Thyroid gland (tissue), 4 donors: ENCODE measurements around the gene CBFA2T2. TPM values are rescaled to one million over a fixed set of nuclear protein-coding genes. Genes with fewer than 3 reads are reported as not detected.
"Not testable (repeated sequence)": the region's sequence is repeated elsewhere in the genome, so short reads cannot be mapped to it uniquely, and the experiment has no call there.

Experiments used
- DNase-seq, 2 donors: peaks; one replicate each; pipeline ENCODE4 v3.0.0-alpha.2; 2019
- H3K27ac ChIP-seq, 3 donors: fragments of 200-600 bp; sonication (generic); 1 replicate in 2 of 3; 2 replicates in 1 of 3; pipeline ENCODE4 v1.5.1; 2016 to 2019; ENCODE audit warnings: mild to moderate bottlenecking in 1 of 3, moderate library complexity in 1 of 3
- H3K27me3 ChIP-seq: fragments of 200-600 bp; sonication (generic); one replicate; pipeline ENCODE4 v1.5.1; 2019
- H3K36me3 ChIP-seq, 2 donors: fragments of 200-600 bp; sonication (generic); one replicate each; pipeline ENCODE4 v1.5.1; 2016 to 2019
- H3K4me1 ChIP-seq, 2 donors: fragments of 200-600 bp; sonication (generic); one replicate each; pipeline ENCODE4 v1.5.1; 2017 to 2019
- H3K4me3 ChIP-seq, 3 donors: fragments of 200-600 bp; sonication (generic); replicated peaks in 1 of 3; 1 replicate in 2 of 3; 2 replicates in 1 of 3; pipeline ENCODE4 v1.5.1; 2016; ENCODE audit warnings: mild to moderate bottlenecking in 1 of 3
- H3K9me3 ChIP-seq: fragments of 200-600 bp; sonication (generic); one replicate; pipeline ENCODE4 v1.5.1; 2017
- POLR2A ChIP-seq, 2 donors: fragments of 450-650 bp; IDR thresholded peaks; one replicate each; pipeline ENCODE4 v1.6.1; 2017; ENCODE audit warnings: antibody characterized with exemption in 2 of 2, mild to moderate bottlenecking in 2 of 2, moderate library complexity in 1 of 2
- WGBS, 2 donors: methylation state at CpG; one replicate each; pipeline ENCODE4 v1.1.5; 2017; 5-methylcytosine and 5-hydroxymethylcytosine counted together
- intact Hi-C: fragments of 100-400 bp; cut with DNase I; formaldehyde crosslinking; loops from one replicate; pipeline ENCODE4 v1.15.1; 2023
- total RNA-seq, 4 donors: library from RNA; depleted of rRNA; stranded (reverse); fragments of >200 nt; gene quantifications; one replicate each; pipeline ENCODE4 v1.2.3, GENCODE V29; 2016
- TF ChIP-seq, protein P1 (sequence below), 6 experiments: fragments of 200-600 bp in 3 of 6; fragments of 450-650 bp in 3 of 6; sonication (generic) in 3 of 6; IDR thresholded peaks; one replicate each; pipeline ENCODE4 v1.5.1; 2016 to 2019; ENCODE audit warnings: antibody characterized with exemption in 6 of 6, mild to moderate bottlenecking in 2 of 6, inconsistent platforms in 1 of 6, moderate library complexity in 1 of 6

The CBFA2T2 gene
- total RNA-seq = 10 to 100 TPM; 29.7 to 57.3 (median 35.8) TPM

DNA sequence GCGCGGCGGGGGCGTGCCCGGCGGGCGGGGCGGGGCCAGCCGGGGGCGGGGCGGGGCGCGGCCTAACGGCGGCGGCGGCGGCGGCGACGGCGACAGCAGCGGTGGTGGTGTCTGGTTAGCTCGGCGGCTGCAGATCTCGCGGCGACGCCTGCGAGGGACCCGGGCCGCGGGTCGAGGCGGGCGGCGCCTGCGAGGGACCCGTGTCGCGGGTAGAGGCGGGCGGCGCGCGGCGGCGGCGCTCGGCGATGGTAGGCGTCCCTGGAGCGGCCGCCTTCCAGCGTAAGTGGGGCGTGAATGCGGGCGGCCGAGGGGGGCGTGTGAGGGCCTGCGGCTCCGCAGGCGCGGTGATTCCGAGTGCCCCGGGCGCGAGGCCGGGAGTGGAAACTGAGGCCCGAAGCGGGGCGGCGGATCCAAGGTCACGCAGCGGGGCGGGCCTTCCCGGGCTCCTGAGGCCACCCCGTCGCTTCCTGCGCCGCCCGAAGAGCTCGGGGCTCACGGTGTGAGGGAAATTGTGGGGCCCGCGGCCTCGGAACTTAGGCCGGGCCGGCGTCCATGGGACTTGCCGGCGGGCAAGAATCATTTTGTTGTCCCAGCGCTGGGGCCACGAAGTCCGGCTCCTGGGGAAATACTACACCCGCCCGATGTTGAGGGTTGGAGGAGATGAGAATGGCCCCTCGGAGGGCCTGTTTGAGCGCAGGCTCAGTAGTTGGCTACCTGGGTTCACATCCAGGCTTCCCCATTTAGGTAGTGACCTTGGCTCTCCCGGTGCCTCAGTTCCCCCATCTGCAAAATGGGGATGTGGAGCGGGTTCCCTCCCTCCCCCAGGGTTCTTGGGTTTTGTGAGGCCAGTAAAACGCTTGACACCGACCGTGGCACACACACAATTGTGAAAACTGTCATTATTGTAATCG lies at the start of gene CBFA2T2:
Gene CBFA2T2 (plus strand): TSS at position 74 of the 911 bp plus-strand sequence. CDS start 172 bp downstream, at position 246.
- peak within 1 kb of the TSS; percentile 60 to 95 (median 74) for H3K4me3 ChIP-seq
- peaks cover 8 to 12% of the 10 kb centered on the region in 2 donors for H3K4me1 ChIP-seq
- peak in 1 of 2 donors; percentile 58 for DNase-seq
- TF ChIP-seq, protein P1, sequence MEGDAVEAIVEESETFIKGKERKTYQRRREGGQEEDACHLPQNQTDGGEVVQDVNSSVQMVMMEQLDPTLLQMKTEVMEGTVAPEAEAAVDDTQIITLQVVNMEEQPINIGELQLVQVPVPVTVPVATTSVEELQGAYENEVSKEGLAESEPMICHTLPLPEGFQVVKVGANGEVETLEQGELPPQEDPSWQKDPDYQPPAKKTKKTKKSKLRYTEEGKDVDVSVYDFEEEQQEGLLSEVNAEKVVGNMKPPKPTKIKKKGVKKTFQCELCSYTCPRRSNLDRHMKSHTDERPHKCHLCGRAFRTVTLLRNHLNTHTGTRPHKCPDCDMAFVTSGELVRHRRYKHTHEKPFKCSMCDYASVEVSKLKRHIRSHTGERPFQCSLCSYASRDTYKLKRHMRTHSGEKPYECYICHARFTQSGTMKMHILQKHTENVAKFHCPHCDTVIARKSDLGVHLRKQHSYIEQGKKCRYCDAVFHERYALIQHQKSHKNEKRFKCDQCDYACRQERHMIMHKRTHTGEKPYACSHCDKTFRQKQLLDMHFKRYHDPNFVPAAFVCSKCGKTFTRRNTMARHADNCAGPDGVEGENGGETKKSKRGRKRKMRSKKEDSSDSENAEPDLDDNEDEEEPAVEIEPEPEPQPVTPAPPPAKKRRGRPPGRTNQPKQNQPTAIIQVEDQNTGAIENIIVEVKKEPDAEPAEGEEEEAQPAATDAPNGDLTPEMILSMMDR (IDR thresholded peaks at IDR 0.05) = peak in 1 of 6 experiments; percentile 2
- TF ChIP-seq POLR2A (IDR thresholded peaks at IDR 0.05) = peak; percentile 37 to 79
- no peaks in the 10 kb centered on the region for H3K36me3 ChIP-seq
- H3K9me3 ChIP-seq = no peaks in the 10 kb centered on the region
- H3K27me3 ChIP-seq = no peaks in the 10 kb centered on the region
- intact Hi-C loops = no loop called here
- peak within 1 kb of the TSS; percentile 91 to 97 (median 95) for H3K27ac ChIP-seq
- WGBS, 2 donors = 2 to 3% methylated on average over 12 to 17 of the region's 105 CpGs

- H3K36me3 ChIP-seq, intact Hi-C loops, H3K9me3 ChIP-seq, H3K27me3 ChIP-seq, H3K4me3 ChIP-seq: not testable (repeated sequence)
- H3K4me1 ChIP-seq = peaks cover 57 to 64% of the 10 kb centered on the region in 2 donors
- H3K27ac ChIP-seq = peak overlapping the region; percentile 89 to 96 (median 95)
- peak in 1 of 2 donors; percentile 64 for TF ChIP-seq POLR2A (IDR thresholded peaks at IDR 0.05)
- peak; percentile 66 to 70 for DNase-seq
- 27 to 53% methylated on average over 7 of the region's 7 CpGs for WGBS, 2 donors
Measured at GRCh38 chr20:33440562-33440961, 49.3 kb upstream of the CBFA2T2 start.

- H3K4me3 ChIP-seq = no peak overlapping the region
- H3K27ac ChIP-seq = peak overlapping the region; percentile 89 to 96 (median 95)
- intact Hi-C loops = no loop called here
- H3K27me3 ChIP-seq = no peaks in the 10 kb centered on the region
- H3K4me1 ChIP-seq = peaks cover 60 to 67% of the 10 kb centered on the region in 2 donors
- DNase-seq = peak; percentile 55 to 57
- H3K9me3 ChIP-seq = no peaks in the 10 kb centered on the region
- no peaks in the 10 kb centered on the region for H3K36me3 ChIP-seq
- TF ChIP-seq POLR2A (IDR thresholded peaks at IDR 0.05) = no peak
- TF ChIP-seq, protein P1 (IDR thresholded peaks at IDR 0.05) = no peak
- 63 to 81% methylated on average over 6 to 7 of the region's 7 CpGs for WGBS, 2 donors
Measured at GRCh38 chr20:33441142-33441955, 48.5 kb upstream of the CBFA2T2 start.

- Histone ChIP-seq H3K4me1 (peaks cover 55 to 62% of the 10 kb centered on the region in 2 donors), H3K9me3 (no peaks in the 10 kb centered on the region), H3K27ac (peak overlapping the region; percentile 89 to 96 (median 95)), H3K27me3 (no peaks in the 10 kb centered on the region), H3K4me3 (peak overlapping the region; percentile 49 to 86 (median 64)), H3K36me3 (no peaks in the 10 kb centered on the region)
- peak in 1 of 2 donors; percentile 48 for DNase-seq
- no peak for TF ChIP-seq POLR2A (IDR thresholded peaks at IDR 0.05)
- TF ChIP-seq, protein P1 (IDR thresholded peaks at IDR 0.05) = no peak
- 63 to 65% methylated on average over 8 to 9 of the region's 9 CpGs for WGBS, 2 donors
- intact Hi-C loops = no loop called here
Measured at GRCh38 chr20:33442136-33443005, 47.5 kb upstream of the CBFA2T2 start.
